ENCODE measurements around the gene TXNDC2. TPM values are rescaled to one million over a fixed set of nuclear protein-coding genes. Genes with fewer than 3 reads are reported as not detected.
A peak's percentile ranks its signal among the peaks of the same experiment; 100 is the strongest.

The TXNDC2 gene
- total and polyA plus RNA-seq, 9 of the 15 experiments (the other 6 are each of a cell fraction or from before 2014, with no cell fraction given): 1.2 to 4.9 (median 2.3) TPM

GRCh38 chr18:9850309-9850708, 35.5 kb upstream of the TXNDC2 start:
- 66% methylated on average over 3 of the region's 3 CpGs for WGBS (ENCODE audit: insufficient coverage, low coverage, missing lambda C conversion rate)
- H3K4me2 ChIP-seq (ENCODE audit: insufficient read depth, low read length): peak overlapping the region; percentile 69; the same call in 1 of the 2 replicates
- H3K4me3 ChIP-seq: no peak overlapping the region
- ATAC-seq: no peak
- DNase-seq (ENCODE audit: extremely low read depth in 1 of 4, low spot score in 3 of 4): no peak
- peaks cover 7% of the 10 kb centered on the region; the same call in 1 of the 3 replicates for H3K79me2 ChIP-seq (ENCODE audit: control insufficient read depth, insufficient read depth, low read length)
- H4K20me1 ChIP-seq (replicated peaks; ENCODE audit: control insufficient read depth, insufficient read depth, low read length): no peaks in the 10 kb centered on the region
- ChIA-PET CTCF (ENCODE audit: low intra/inter-chr PET ratio) (interaction anchor here (0.6 kb wide), 1 partner anchor 668 kb away, joined by 3 read pairs; no protein-coding TSS in a partner anchor), POLR2A (interaction anchor here (0.5 to 4.1 kb wide), 15 partner anchors 8 to 300 kb away, joined by 3 to 19 read pairs (median 5); partner anchors contain the start of gene VAPA)
- H3K36me3 ChIP-seq (ENCODE audit: control insufficient read depth, insufficient read depth, low read length): peaks cover 22% of the 10 kb centered on the region
- H3K4me1 ChIP-seq (replicated peaks in 1 of 2; ENCODE audit: control insufficient read depth in 2 of 2, insufficient read depth in 2 of 2, low read length in 2 of 2): peaks cover 11 to 46% of the 10 kb centered on the region in 2 experiments
- H3K9me1 ChIP-seq (ENCODE audit: control insufficient read depth, insufficient read depth, low read length): no peaks in the 10 kb centered on the region
- in situ Hi-C loops (cut with MboI) (no loop called here), intact Hi-C loops (cut with micrococcal nuclease) (loop anchor here (1.0 to 5.0 kb wide), 2 partner anchors 65 to 102 kb away; no protein-coding TSS in a partner anchor)
- H3K27me3 ChIP-seq (ENCODE audit: control insufficient read depth in 2 of 2, insufficient read depth in 2 of 2, low read length in 2 of 2): no peaks in the 10 kb centered on the region
- peak overlapping the region in 1 of 2 experiments; percentile 65; a peak in 3 of 4 replicates for H3K9ac ChIP-seq (ENCODE audit: insufficient read depth in 1 of 2, low read depth in 2 of 2, low read length in 2 of 2)
- no TSS peak for BruUV-seq (replicated peaks)
- FAIRE-seq: no peak
- peak overlapping the region; percentile 68; the same call in 1 of the 3 replicates for H3K27ac ChIP-seq (ENCODE audit: extremely low read depth, low read depth, low read length)
- H3K9me3 ChIP-seq (replicated peaks; ENCODE audit: control insufficient read depth, insufficient read depth, low read depth, low read length): peaks cover 3% of the 10 kb centered on the region; the same call in 1 of the 2 replicates
- H2AFZ ChIP-seq (ENCODE audit: low read depth, low read length): no peak overlapping the region
- TF ChIP-seq BRD4 (IDR thresholded peaks at IDR 0.05) (no peak), ZNF316 (IDR thresholded peaks at IDR 0.05) (peak; percentile 39; the same call in 1 of the 2 replicates), SMC3 (conservative IDR thresholded peaks at IDR 0.05; ENCODE audit: insufficient read depth, low read depth, low read length) (no peak), RAD21 (CRISPR knock-in tag; conservative IDR thresholded peaks at IDR 0.05 in 1 of 2, IDR thresholded peaks at IDR 0.05 in 1 of 2) (peak; percentile 34 to 53; a peak in 2 of 4 replicates), CTCF (IDR thresholded peaks at IDR 0.05 in 2 of 3, conservative IDR thresholded peaks at IDR 0.05 in 1 of 3; ENCODE audit: insufficient read depth in 2 of 3, low read depth in 1 of 3, low read length in 3 of 3) (peak; percentile 13 to 51 (median 23); a peak in 2 of 6 replicates), C11orf30 (IDR thresholded peaks at IDR 0.05; ENCODE audit: low read depth) (peak; percentile 25; the same call in 1 of the 2 replicates), NFATC3 (IDR thresholded peaks at IDR 0.05) (0 out of 2 replicates have a peak, but pooled peaks have one; percentile 14), MAFG (tag; conservative IDR thresholded peaks at IDR 0.05) (0 out of 2 replicates have a peak, but pooled peaks have one; percentile 16), HSF4 (CRISPR knock-in tag; IDR thresholded peaks at IDR 0.05; ENCODE audit: borderline replicate concordance) (0 out of 2 replicates have a peak, but pooled peaks have one; percentile 6), DEAF1 (CRISPR knock-in tag; IDR thresholded peaks at IDR 0.05) (0 out of 2 replicates have a peak, but pooled peaks have one; percentile 4)

Data from K562 (cell line).